Kidney tubule cell (primary cell): Measurements from ENCODE around the gene DOCK10.
"Not testable (repeated sequence)": the region's sequence is repeated elsewhere in the genome, so short reads cannot be mapped to it uniquely, and the experiment has no call there.

ENCODE experiments used
- DNase-seq: peaks from one replicate; pipeline ENCODE4 v3.0.0-alpha.2; 2018; ENCODE audit warnings: low spot score

The DOCK10 gene

GRCh38 chr2:224946895-224947294 is 95.4 kb downstream of the DOCK10 start:
- peak; percentile 39 for DNase-seq

DNA sequence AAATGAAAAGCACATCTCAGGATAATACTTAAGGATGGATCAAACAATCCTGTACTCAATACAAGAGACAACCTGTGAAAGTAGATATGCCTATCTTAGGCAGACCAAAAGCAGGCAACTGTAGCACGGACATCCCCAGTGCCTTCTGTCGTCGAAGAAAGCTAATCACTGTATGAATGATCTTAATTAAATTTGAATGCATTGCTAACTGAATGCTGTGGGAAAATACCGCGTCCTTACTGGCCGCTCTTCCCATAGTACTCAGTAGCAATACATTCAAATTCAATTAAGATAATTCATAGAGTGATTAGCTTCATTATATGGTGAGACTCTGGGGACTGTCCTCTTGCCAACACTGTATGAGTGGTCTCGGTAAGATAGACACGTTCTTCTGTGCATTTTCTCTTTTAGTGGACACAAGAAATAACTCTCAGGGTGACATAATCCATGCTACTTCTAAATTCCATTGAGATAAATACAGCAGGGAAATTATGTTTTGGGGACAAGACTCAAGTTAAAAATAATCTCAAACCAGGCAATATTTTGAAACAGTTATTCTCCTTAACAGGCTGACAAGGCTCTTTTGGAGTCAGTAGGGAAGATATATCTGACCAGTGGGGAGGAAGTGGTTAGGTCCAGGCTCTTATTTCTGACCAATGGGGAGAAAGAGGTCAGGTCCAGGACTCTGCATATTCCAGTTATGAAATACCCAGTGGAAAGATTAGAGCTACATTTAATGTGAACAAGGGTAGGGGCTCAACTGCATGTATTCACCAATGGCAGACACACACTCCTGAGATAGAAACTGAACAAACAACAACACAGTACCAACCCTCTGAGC is 97.3 kb downstream of the DOCK10 start:
- no peak for DNase-seq

DNA sequence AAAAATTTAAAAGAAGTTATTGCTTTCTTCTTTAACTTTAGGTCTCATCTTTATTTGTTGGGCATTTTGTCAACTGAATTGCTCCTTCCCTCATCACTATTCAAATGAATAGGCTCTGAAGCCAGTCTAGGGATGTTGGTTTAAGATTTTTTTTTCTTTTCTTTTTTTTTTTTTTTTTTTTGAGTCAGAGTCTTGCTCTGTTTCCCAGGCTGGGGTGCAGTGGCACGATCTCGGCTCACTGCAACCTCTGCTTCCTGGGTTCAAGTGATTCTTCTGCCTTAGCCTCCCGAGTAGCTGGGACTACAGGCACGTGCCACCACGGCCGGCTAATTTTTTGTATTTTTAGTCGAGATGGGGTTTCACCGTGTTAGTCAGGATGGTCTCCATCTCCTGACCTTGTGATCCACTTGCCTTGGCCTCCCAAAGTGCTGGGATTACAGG is 98.6 kb downstream of the DOCK10 start:
- DNase-seq = not testable (repeated sequence)

- DNase-seq = no peak
Measured at GRCh38 chr2:224941960-224942359, 100.3 kb downstream of the DOCK10 start.

- no peak for DNase-seq
Measured at GRCh38 chr2:224940618-224941017, 101.7 kb downstream of the DOCK10 start.

- peak; percentile 8 for DNase-seq
Measured at GRCh38 chr2:224938651-224939182, 103.6 kb downstream of the DOCK10 start.

GRCh38 chr2:224937887-224938286 is 104.4 kb downstream of the DOCK10 start:
- no peak for DNase-seq

DNA sequence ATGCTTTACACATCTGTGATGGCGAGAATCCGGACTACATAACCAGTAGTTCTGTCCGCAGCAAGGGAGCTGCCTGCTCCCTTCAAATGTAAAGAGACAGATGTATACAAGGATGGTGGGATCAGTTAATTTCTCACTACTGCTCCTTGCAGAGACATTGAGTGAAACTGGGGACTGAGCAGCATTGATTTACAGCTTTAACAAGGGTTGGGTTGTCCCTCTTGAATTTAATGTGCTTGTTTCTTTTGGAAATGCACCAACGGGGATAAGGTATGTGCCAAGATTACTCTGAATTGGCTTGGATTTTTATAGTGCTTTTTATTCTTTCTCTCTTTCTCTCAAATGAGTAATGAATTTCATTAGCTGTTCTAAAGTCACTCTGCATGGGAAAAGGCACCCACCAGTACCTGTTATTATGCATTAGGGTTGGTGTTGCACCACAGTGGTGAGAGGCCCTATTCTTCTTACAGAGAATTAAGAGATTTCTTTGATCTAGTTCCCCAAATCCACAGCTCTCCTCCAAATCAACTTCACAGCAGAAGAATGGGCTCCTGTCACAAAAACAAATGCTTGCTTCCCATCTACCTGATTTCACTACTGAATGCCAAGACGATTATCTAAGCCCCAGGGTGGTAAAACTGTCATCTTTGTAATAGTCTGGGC is 107.6 kb downstream of the DOCK10 start:
- no peak for DNase-seq

GRCh38 chr2:224933431-224933830 is 108.8 kb downstream of the DOCK10 start:
- no peak for DNase-seq

- DNase-seq = no peak
Measured at GRCh38 chr2:224932522-224932921, 109.7 kb downstream of the DOCK10 start.

DNA sequence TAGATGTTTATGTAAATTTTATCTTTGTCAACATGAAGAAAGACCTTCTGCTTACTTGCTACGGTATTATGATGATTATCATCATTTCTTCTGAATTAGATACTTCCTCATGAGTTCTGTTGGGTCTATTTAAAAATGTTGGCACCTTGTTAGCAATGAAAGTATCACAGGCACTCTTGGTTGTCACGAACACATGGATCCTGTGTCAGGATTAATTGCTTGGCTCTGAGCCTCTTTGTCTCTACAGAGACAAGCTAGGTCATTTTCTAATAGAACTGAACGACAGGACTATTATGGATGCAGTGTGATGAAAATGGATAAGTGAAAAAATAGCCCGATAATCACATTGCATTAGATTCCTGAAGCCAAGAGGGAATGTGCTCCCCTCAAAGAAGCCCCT is 110.3 kb downstream of the DOCK10 start:
- DNase-seq = no peak

DNA sequence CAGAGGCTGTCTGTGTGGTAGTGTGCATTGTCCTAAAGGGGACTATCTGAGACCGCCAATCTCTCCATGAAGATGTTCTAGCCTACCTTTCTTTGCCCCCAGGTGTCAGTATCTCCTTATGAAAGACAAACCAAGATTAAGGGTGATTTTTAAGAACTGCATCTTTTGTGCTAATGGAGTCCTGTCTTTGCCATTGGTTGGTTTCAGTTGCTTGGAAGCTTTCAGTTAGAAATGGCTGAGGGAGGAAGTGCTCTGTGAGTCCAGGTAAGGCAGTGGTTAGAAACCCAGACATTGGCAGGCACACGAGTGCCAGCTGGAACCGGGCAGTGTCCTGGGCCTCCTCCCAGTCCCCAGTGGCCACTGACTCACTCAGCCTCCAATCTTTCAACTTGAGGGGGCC is 111.3 kb downstream of the DOCK10 start:
- DNase-seq = no peak

- no peak for DNase-seq
Measured at GRCh38 chr2:224930124-224930523, 112.1 kb downstream of the DOCK10 start.

GRCh38 chr2:224929512-224929911 is 112.8 kb downstream of the DOCK10 start:
- DNase-seq = no peak

- peak; percentile 67 for DNase-seq
Measured at GRCh38 chr2:224927646-224928173, 114.6 kb downstream of the DOCK10 start.

GRCh38 chr2:224927011-224927410 is 115.3 kb downstream of the DOCK10 start:
- DNase-seq = no peak

GRCh38 chr2:224925810-224926100 is 116.5 kb downstream of the DOCK10 start:
- DNase-seq = peak; percentile 64

DNA sequence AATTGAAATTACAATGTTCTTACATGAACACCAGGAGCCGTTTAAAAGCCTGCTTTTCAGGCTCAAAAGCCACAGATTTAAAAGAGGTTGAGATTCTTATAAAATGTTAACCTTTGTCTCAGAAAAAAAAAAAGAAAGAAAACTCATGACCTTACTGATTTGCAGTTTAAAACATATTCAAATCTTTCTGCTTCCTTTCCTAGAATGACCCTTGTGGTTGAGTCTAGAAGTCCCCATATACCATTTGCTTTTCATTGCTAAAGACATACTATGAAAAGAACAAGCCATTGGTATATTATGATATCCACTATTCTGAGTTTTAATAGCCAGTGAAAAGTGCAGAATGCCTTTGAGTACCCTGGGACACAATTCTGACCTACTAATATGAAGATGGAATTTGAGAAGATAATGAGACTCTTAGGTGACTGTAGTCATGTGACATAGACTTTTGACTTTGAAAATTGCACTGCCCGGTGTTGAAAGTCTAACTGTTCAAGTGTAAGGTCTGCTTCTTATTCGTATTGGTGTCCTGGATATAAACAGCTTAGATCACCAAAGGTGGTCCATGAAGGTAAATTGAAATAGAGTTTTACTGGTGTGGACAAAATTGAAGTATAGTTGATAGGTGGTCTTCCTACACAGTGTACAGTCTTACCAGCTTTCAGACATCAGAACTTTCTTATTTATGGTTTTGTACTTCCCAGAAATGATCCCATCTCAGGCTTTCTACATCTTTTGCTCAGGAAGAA is 117.0 kb downstream of the DOCK10 start:
- DNase-seq = no peak

DNA sequence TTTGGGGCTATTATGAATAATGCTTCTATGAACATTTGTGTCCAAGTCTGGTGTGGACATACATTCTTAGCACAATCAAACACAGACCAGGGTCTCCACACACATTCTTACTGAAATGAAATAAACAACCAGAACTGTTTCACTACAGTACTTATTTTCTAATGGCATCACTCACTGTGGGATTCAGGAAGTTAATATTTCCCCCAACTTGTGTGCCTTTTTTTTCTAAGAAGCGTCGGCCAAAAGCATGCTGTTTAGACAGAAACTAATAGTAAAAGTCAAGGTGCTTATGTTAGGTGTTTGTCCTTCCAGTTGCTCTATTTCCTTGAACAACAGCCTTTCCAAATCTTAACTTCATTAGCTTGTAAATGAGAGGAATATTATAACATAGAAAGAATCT is 117.6 kb downstream of the DOCK10 start:
- no peak for DNase-seq

DNA sequence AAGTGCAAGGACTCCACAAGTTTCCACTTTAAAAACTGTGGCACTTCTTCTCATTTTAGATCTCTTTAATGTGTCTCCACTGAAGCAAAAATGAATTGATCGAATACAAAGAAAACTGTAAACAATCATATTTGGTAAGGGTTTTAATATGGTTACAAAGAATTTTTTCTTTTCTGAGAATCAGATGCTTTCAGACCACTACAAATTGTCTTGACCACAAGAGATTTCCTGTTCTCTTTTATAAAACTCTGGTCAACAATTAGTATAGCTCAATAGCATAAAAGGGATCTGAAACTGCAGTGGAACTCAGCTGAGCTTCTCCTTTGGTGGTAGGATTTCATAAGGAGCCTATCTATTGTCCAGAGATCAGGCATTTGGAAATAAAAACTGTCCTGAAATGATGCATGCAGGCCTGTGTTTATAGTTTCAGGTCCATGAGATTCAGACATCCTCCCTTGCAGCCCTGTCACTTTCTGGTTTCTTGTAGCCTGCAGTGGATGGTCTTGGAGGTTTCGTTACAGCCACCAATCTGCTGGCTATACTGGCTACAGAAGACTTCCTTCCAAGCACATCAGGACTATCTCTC is 120.0 kb downstream of the DOCK10 start:
- DNase-seq = no peak

GRCh38 chr2:224919472-224920110 is 122.7 kb downstream of the DOCK10 start:
- no peak for DNase-seq
